Muscle layer of colon (tissue), 2 donors: ENCODE data around the gene CWF19L2.

Source experiments
- H3K27ac ChIP-seq: one replicate; pipeline ENCODE4 v1.7.0; 2013; ENCODE audit warnings: low read depth, mild to moderate bottlenecking, low read length, moderate library complexity
- H3K27me3 ChIP-seq, 2 donors: one replicate each; pipeline ENCODE4 v1.7.0; 2013; ENCODE audit warnings: low read length in 2 of 2, mild to moderate bottlenecking in 2 of 2; ENCODE audit not compliant: insufficient read depth in 2 of 2, control insufficient read depth in 1 of 2
- H3K36me3 ChIP-seq: one replicate; pipeline ENCODE4 v1.7.0; 2013; ENCODE audit warnings: mild to moderate bottlenecking, low read length; ENCODE audit not compliant: insufficient read depth
- H3K4me1 ChIP-seq: one replicate; pipeline ENCODE4 v1.7.0; 2013; ENCODE audit warnings: mild to moderate bottlenecking, low read length; ENCODE audit not compliant: insufficient read depth
- H3K4me3 ChIP-seq, 2 donors: one replicate each; pipeline ENCODE4 v1.7.0; 2013; ENCODE audit warnings: low read length in 2 of 2, low read depth in 1 of 2, mild to moderate bottlenecking in 1 of 2, moderate library complexity in 1 of 2
- H3K9ac ChIP-seq: one replicate; pipeline ENCODE4 v1.7.0; 2013; ENCODE audit warnings: low read length
- H3K9me3 ChIP-seq: one replicate; pipeline ENCODE4 v1.7.0; 2013; ENCODE audit warnings: mild to moderate bottlenecking, low read length
- donor health status: abdominal sarcoma.
- donor health status: Adenocarcinoma of cecum.

Gene CWF19L2

DNA sequence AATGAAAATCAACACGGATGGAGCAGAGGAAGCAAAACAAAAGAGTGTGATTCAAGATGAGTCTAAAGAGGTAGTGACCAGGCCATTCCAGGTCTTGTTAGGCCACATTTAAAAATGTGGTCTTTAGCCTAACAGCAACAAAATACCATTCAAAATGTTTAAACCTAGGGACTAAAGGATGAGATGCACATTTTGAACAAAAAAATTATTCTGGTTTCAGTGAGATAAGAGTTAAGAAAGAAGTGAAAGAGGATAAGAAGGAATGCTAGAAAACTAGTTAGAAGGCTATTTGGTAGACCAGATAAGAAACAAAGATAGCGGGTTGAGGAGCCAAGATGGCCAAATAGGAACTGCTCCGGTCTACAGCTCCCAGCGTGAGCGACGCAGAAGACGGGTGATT, 85.2 kb downstream of the CWF19L2 start:
- no peaks in the 10 kb centered on the region for H3K36me3 ChIP-seq
- no peak overlapping the region for H3K9ac ChIP-seq
- H3K4me1 ChIP-seq, result no peaks in the 10 kb centered on the region
- H3K9me3 ChIP-seq, result no peaks in the 10 kb centered on the region
- H3K4me3 ChIP-seq, result no peak overlapping the region
- no peaks in the 10 kb centered on the region for H3K27me3 ChIP-seq
- H3K27ac ChIP-seq, result no peak overlapping the region

DNA sequence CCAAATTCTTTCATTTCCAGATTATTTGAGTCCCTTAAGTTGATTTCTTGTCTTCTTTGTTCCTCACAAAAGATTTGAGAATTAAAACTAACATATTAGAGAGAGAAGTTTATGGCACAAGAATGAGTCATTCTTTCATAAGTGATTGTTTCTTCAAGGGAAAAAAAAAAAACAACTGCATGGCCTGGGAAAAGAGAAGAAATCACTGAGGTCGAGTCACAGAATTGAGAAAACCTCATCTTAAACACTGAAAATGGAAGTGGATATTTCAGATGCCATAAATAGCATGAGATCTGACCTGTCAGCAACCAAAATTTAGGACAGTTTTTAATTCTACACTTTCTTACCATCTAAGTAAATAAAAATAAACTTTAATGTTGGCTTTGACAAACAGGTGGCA, 87.2 kb downstream of the CWF19L2 start:
- no peak overlapping the region for H3K27ac ChIP-seq
- no peaks in the 10 kb centered on the region for H3K36me3 ChIP-seq
- H3K9me3 ChIP-seq, result no peaks in the 10 kb centered on the region
- no peaks in the 10 kb centered on the region for H3K4me1 ChIP-seq
- H3K9ac ChIP-seq, result no peak overlapping the region
- H3K4me3 ChIP-seq, result no peak overlapping the region
- no peaks in the 10 kb centered on the region for H3K27me3 ChIP-seq

DNA sequence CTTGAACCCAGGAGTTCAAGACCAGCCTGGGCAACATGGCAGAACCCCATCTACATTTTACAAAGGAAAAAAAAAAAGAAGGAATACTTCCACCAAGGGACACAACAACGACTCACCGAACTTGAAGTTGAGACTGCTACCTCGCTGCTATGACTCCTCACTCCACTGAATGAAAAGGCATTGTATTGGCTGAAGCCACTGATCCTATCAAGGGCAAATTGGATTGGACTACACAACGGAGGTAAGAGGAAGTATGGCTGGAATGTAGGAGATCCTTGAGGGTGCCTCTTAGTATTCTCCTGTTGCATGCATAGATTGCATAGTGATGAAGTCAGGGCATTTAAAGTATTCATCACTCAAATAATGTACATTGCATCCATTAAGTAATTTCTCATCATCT, 97.9 kb downstream of the CWF19L2 start:
- no peaks in the 10 kb centered on the region for H3K4me1 ChIP-seq
- H3K36me3 ChIP-seq, result peaks cover 7% of the 10 kb centered on the region
- no peak overlapping the region for H3K27ac ChIP-seq
- H3K27me3 ChIP-seq, result no peaks in the 10 kb centered on the region
- no peaks in the 10 kb centered on the region for H3K9me3 ChIP-seq
- H3K4me3 ChIP-seq, result no peak overlapping the region
- H3K9ac ChIP-seq, result no peak overlapping the region

DNA sequence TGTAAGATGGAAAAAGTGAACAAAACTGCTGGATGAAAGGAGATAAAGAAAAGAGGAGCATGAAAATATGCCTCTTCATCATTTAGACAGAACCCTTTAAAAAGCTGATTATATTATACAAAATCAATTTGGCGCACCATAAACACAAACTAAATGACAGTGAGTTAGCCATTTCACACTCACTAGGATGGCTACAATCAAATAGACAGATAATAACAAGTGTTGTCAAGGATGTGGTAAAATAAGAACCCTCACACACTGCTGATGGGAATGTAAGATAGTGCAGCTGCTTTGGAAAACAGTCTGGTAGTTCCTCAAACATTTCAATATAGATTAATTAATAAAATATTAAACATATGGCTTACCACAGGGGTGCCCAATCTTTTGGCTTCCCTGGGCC, 99.7 kb downstream of the CWF19L2 start:
- no peaks in the 10 kb centered on the region for H3K9me3 ChIP-seq
- H3K9ac ChIP-seq, result no peak overlapping the region
- peaks cover 8% of the 10 kb centered on the region for H3K36me3 ChIP-seq
- H3K27me3 ChIP-seq, result no peaks in the 10 kb centered on the region
- no peak overlapping the region for H3K4me3 ChIP-seq
- no peaks in the 10 kb centered on the region for H3K4me1 ChIP-seq
- no peak overlapping the region for H3K27ac ChIP-seq

DNA sequence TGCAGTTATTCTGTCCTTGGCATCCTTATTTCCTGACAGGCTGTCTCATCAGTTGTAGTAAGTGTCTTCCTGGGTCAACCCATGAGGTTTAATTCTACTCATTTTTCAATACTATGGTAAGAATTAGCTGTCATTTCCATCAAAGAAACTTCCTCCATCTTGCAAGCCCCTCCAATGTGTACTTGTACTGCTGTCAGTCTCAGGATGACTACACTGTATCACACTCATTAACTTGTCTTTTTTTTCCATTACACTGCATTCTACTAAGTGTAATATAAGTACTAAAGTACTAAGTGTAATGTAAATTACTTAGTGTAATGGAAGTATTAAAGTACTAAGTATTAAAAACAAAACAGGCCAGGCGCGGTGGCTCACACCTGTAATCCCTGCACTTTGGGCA, 102.8 kb downstream of the CWF19L2 start:
- no peak overlapping the region for H3K9ac ChIP-seq
- no peak overlapping the region for H3K4me3 ChIP-seq
- no peaks in the 10 kb centered on the region for H3K9me3 ChIP-seq

DNA sequence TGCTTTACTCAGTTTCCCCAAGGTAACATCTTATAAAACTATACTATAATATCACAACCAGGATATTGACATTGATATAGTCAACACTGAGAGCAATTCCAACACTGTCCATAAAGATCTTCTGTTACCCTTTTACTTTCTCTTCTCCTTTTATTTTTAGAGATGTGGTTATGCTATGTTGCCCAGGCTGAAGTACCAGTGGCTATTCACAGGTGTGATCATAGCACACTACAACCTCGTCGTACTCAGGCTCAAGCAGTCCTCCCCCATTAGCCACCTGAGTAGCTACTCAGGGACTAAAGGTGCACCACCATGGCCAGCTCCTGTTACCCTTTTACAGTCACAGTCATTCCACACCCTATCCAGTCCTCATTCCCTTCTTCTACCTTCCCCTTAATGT, 119.7 kb downstream of the CWF19L2 start:
- Histone ChIP-seq H3K9ac (no peak overlapping the region), H3K36me3 (peaks cover 6% of the 10 kb centered on the region), H3K4me3 (no peak overlapping the region), H3K27ac (no peak overlapping the region), H3K9me3 (no peaks in the 10 kb centered on the region), H3K4me1 (no peaks in the 10 kb centered on the region), H3K27me3 (no peaks in the 10 kb centered on the region)

More for the DNA sequence above, 102.8 kb downstream of the CWF19L2 start:
- Histone ChIP-seq H3K36me3 (peaks cover 20% of the 10 kb centered on the region), H3K27me3 (no peaks in the 10 kb centered on the region), H3K27ac (no peak overlapping the region), H3K4me1 (no peaks in the 10 kb centered on the region)

DNA sequence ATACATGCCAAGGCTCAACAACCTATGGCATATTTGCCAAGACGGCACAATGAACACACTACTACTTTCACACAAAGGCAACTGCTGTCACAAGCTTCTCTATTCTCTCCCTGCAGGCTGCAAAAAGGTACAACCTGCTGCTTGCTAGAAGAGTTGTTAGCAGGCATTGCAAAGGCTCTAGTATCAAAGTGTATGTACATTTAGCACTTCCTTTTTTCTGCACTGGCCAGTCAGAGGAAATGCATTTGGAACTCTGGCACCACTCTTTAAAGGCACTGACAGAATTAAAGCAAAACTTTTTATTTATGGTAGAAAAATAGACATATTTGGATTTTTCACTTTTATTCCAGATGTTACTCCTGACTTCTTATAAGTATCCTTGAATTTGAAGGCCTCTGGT, 125.9 kb downstream of the CWF19L2 start:
- no peak overlapping the region for H3K27ac ChIP-seq
- peaks cover 22% of the 10 kb centered on the region for H3K36me3 ChIP-seq
- H3K9ac ChIP-seq, result no peak overlapping the region
- H3K4me3 ChIP-seq, result no peak overlapping the region
- H3K27me3 ChIP-seq, result no peaks in the 10 kb centered on the region
- H3K9me3 ChIP-seq, result no peaks in the 10 kb centered on the region
- no peaks in the 10 kb centered on the region for H3K4me1 ChIP-seq

DNA sequence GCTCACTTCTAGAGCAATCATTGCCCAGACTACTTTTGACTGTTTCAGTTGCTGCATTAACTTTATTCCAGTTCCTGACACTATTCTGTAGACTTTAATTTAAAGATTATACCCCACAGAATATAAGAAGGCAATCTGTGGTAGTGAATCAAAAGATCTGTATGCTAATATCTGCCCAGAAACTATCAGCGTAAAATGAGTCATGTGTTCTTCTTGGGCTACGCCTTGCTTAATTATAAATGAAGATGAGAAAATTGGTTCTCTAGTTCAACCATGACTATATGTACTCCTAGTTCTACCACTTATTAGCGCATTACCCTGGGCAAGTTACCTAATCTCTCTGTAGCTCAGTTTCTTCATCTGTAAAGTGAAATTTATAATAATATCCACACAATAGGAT, 128.5 kb downstream of the CWF19L2 start:
- Histone ChIP-seq H3K36me3 (peaks cover 17% of the 10 kb centered on the region), H3K27me3 (no peaks in the 10 kb centered on the region), H3K4me3 (no peak overlapping the region), H3K27ac (no peak overlapping the region), H3K9ac (no peak overlapping the region), H3K9me3 (no peaks in the 10 kb centered on the region), H3K4me1 (no peaks in the 10 kb centered on the region)

DNA sequence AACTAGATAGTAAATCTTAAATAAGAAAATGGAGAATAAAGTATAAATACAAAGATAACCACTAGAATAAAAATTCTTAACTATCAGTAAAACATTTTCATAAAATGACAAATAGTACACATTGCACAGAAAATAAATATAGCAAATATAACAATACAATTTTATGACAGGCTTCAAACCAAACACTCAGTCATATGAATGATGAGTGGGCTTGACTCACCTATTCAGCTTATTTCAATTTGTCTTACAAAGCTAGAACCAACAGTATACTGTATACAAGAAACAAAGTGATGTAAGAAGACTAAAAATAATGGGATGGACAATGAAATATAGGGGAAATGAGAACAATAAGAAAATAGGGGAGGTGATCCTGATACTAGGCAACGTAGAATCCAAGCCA, 141.2 kb downstream of the CWF19L2 start:
- Histone ChIP-seq H3K4me1 (no peaks in the 10 kb centered on the region), H3K36me3 (peaks cover 8% of the 10 kb centered on the region), H3K4me3 (no peak overlapping the region), H3K27ac (no peak overlapping the region), H3K9ac (no peak overlapping the region), H3K27me3 (no peaks in the 10 kb centered on the region), H3K9me3 (no peaks in the 10 kb centered on the region)

DNA sequence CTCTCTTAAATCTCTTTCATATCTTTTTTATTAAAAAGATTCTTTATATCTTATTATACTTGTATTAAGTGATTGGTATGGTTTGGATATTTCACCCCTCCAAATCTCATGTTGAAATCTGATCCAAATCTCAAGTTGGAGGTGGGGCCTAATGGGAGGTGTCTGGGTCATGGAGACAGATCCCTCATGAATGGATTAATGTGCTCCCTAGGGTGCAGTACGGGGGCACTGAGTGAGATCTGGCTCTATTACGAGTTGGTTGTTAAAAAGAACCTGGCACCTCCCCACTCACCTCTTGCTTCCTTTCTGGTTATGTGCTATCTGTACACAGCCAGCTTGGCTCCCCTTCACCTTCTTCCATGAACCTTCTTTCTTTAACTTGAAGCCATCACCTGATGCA, 149.6 kb downstream of the CWF19L2 start:
- H3K27me3 ChIP-seq, result no peaks in the 10 kb centered on the region
- H3K9me3 ChIP-seq, result no peaks in the 10 kb centered on the region
- no peak overlapping the region for H3K9ac ChIP-seq
- no peaks in the 10 kb centered on the region for H3K4me1 ChIP-seq
- peaks cover 23% of the 10 kb centered on the region for H3K36me3 ChIP-seq
- H3K4me3 ChIP-seq, result no peak overlapping the region
- no peak overlapping the region for H3K27ac ChIP-seq

DNA sequence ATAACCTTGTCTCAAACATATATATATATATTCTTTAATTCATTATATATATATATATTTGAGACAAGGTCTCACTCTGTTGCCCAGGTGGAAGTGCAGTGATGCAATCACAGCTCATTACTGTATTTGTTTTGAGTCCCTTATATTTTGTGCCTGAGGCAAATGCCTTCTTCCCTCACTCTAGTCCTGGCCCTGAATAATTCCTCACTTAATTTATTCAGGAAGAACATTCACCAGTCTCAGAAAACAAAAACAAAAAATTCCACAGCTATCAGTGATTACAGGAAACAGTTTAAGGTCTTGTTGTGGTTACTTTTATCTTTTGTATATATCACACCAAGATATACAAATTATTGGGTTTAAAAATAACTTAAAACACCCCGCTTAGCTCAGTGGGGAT, 155.7 kb downstream of the CWF19L2 start:
- Histone ChIP-seq H3K9ac (no peak overlapping the region), H3K27ac (no peak overlapping the region), H3K9me3 (no peaks in the 10 kb centered on the region), H3K27me3 (no peaks in the 10 kb centered on the region), H3K36me3 (peaks cover 14% of the 10 kb centered on the region), H3K4me1 (no peaks in the 10 kb centered on the region), H3K4me3 (no peak overlapping the region)

DNA sequence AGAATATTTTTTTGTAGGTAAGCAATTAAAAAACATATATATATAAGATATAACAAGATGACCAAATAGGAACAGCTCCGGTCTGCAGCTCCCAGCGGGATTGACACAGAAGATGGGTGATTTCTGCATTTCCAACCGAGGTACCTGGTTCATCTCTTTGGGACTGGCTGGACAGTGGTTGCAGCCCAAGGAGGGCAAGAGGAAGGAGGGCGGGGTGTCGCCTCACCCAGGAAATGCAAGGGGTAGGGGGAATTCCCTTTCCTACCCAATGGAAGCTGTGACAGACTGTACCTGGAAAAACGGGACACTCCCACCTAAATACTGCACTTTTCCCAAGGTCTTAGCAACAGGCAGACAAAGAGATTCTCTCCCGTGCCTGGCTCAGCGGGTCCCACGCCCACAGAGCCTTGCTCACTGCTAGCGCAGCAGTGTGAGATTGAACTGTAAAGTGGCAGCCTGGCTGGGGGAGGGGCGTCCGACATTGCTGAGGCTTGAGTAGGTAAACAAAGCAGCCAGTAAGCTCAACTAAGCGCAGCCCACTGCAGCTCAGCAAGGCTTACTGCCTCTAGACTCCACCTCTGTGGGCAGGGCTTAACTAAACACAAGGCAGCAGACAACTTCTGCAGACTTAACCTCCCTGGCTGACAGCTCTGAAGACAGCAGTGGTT, 163.8 kb downstream of the CWF19L2 start:
- Histone ChIP-seq H3K9ac (no peak overlapping the region), H3K9me3 (no peaks in the 10 kb centered on the region), H3K36me3 (no peaks in the 10 kb centered on the region), H3K4me3 (no peak overlapping the region), H3K27ac (no peak overlapping the region), H3K27me3 (no peaks in the 10 kb centered on the region), H3K4me1 (no peaks in the 10 kb centered on the region)
